HL-60/S4 treated with phorbol 12-myristate 13-acetate at 8.2 ng/mL for 4 days and 3 days (cell line): ENCODE data around the gene SIRPA.

ENCODE experiments used
- in situ Hi-C: fragments of 300-500 bp; cut with MboI; formaldehyde crosslinking; loops from 2 replicates; pipeline ENCODE4 v1.15.0; 2022; ENCODE audit warnings: low sequenced_read_pairs

SIRPA gene

DNA sequence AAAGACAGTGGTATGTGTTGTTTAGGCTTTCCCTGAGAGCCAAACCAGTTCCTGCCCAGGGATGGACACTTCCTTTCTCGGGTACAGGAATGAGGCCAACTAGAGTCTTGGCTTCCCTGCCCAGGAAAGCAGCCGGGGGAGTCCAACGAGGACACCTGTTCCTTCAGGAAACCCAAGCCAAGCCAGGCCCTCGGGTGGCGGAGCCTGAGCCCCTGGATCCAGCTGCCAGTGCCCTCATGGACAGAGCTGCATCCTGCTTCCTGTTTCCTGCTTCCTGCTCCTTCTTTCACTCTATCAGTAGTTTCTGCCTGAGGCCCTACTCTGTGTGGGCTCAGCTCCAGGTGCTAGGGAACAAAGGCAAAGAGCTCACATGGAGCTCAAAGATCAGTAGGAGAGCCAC is 7.9 kb upstream of the SIRPA start:
- in situ Hi-C loops = no loop called here

DNA sequence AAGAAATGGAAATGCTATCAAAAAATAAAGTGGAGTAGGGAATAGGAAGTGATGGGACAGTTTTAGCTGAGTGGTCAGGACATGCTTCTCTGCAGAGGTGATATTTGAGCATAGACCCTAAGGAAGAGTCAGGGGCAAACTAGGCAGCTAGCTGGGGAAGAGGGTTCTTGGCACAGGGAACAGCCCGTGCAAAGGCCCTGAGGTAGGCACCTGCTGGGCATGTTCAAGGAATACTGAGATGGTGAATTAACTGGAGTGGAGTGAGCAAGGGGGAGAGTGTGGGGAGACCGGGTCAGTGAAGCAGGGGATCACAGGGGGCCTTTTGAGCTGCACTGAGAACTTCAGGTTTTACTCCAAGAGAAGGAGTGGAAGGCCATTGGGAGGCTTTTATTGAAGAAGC is 7.5 kb upstream of the SIRPA start:
- in situ Hi-C loops = no loop called here

DNA sequence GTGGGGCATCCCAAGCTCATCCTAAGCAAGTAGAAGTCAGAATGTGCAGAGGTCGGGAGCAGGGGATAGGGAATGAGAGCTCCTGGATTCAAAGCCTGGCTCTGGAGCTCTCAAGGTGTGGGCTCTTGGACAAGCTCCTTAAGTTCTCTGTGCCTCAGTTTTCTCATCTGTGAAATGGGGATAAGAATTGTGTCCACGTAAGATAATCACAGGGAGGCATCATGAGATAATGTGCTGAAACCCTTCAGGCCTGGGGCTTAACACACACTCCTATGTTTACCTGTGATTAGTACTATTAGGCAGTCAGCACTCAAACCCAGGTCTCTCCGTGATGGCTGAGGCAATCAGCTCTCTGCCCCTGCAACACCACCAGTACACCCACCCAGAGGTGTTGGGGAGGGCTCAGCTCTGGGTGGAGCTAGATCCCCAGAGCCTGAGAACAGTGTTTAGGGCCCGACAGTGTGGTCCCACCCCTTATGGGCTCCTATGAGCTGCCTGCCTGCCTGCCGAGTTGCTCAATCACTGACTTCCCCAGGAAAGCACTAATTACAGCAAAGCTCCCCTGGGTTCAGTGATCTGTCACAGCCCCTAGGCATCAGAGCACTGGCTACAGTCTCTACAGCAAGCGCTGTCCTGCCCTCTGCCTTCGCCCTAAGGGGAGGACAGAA is 6.3 kb upstream of the SIRPA start:
- in situ Hi-C loops = no loop called here

DNA sequence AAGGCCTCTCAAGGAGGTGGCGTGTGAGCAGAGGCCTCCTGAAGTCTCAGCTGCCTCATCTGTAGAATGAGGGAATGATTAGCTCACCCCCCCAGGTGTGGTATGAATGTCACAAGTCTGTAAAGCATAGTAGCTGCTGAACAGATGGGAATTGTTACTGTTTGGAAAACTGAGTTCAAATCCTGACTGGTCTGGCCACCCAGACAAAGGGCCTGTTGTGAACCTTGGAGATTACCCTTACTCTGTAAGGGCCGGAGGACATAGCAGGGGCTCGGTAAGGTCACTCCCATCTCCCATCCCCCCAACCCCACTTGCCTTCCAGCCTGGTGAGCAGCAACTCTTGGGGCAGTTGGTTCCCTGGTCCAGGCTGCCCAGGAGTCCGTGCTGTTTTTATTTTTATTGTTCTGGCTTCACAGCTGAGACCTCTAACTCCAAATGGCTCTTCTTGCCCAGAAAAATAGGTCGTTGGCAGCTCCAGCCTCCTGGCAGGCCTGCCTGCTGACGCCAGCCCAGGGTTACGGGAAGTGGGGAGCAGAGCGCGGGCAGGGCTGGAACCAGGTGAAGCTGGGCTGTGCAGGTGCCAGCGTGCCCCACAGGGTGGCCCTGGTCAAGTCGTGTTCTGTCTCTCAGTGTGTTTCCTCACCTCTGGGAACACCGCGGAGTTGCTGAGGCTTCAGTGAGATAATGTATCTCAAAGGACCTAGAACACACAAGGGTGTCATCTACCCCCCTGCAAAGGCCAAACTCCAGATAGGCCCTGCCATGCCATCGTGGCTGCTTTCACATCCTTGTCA is 4.5 kb upstream of the SIRPA start:
- in situ Hi-C loops = no loop called here

DNA sequence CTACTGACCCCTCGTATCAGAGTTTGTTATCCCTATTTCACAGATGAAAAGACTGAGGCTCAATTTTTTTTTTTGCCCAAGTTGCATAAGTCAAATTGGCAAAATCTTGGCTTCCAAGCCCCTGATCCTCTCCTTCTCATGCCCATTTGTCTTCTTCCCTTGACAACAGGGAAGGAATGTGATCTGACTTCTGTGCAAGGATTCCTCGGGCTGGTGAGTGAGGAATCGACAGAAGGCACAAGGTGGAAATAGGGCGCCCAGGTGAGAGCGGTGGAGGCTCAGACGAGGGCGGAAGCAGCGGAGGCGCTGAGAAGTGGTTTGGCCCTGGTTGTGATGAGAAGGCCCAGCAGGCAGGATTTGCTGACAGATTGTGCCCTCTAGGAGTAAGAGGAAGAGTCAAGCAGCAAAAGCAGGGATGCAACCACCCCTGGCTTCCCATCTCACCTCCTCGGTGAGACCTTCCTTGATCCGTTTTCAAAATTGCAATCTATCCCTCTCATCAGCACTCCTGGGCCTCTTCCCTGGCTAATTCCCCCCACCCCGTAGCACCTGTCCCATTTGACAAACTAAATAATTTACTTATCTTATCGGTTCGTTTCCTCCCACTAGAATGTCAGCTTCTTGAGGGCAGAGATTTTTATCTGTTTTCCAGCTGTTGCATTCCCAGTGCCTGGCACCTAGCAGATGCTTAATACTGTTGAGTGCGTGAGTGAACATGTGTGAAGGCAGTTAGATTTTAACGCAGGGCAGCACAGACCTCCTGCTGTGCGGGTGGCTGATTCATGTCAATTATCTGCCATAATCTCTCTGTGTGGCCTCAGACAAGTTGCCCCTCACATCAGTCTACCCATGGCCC is 3.7 kb upstream of the SIRPA start:
- in situ Hi-C loops = no loop called here

DNA sequence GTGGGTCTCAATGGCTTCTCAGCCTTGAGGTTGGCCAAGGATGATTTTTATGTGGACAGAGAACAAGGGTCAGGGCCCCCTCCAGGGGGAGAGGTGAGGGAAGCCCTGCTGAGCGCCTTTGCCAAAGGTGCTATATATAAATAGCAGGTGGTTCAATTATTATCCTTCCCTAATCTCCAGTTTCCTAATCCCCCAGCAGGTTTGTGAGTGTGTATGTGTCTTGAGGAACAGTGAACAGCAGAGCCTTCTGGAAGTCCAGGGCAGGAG is 3.2 kb upstream of the SIRPA start:
- in situ Hi-C loops = no loop called here

DNA sequence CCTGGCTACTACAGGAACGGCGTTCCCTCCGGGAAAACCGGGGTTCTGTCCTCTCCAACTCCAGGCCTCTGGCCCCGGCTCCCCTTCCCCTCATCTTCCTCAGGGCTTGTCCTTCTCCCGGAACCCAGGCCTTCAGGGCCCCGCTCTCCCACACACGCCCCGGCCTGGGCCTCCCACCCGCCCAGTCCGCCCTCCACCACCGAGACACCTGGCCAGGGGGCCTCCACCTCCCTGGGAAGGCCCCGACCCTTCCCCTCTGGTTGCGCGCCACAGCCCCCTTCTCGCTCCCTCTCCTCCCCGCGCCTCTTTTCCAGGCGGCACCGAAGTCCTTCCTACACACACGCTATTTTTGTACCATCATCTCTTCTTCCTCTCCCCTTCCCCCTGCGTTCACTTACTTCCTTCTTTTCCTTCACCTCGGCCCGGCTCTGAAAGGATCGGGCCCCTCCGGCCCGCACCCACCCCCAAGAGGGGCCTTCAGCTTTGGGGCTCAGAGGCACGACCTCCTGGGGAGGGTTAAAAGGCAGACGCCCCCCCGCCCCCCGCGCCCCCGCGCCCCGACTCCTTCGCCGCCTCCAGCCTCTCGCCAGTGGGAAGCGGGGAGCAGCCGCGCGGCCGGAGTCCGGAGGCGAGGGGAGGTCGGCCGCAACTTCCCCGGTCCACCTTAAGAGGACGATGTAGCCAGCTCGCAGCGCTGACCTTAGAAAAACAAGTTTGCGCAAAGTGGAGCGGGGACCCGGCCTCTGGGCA is 1.3 kb upstream of the SIRPA start:
- in situ Hi-C loops = no loop called here

DNA sequence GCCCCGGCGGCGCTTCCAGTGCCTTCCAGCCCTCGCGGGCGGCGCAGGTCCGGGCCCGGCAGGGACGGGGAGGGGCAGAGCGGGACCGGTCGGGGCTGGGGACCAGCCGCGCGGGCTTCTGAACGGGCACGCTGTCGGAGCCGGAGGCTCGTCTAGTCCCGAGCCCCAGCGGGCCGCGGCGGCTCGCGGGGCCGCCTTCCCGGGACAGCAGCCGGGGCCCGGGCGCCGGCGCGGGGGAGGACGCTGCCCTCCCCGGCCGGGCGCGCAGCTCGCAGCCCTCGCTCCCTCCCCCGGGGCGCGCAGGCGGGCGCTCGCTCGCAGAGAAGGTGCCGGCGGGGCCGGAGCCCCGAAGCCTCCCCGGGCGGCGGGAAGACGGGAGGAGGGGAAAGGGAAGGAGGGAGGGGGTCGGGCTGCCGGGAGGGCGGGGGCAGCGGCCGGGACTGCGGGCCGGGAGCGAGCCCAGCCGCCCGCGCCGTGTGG is 696 bp upstream of the SIRPA start:
- in situ Hi-C loops = no loop called here

DNA sequence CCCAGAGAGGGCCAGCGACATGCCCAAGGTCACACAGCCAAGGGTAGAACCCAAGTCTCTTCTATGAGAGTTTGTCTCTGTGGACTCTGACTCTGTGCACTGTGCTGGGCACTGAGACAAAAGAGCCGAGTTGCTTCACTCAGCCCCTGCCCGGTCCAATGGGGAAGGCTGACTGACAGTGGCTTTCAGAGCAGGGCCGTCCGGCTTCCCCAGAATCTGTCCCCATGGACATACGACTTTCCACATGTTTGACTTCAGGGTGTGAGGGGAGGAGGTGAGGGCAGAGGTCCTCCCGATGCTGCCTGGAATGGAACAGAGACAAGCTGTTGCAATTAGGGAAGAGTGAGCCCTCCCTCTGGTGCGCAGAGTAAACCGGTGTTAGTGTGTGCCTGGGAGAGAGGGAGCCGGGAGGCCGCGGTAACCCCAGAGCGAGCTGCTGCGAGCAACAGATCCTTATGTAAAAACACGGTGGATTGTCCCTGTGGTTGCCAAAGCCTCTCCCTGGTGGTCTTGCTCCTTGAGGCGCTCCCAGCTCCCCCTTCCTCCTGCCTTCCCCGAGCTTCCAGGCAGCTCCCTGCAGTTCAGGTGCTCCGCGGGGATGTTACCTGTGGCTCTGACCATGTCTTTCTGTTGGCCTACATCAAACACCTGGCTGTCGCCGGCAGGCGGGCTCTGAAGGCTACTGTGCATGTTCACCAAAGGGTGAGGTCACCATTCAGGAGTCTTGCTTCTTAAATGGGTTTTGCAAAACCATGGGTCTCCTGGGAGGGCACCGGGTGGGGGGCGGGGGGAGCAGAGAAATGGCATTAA is 672 bp downstream of the SIRPA start:
- in situ Hi-C loops = no loop called here

DNA sequence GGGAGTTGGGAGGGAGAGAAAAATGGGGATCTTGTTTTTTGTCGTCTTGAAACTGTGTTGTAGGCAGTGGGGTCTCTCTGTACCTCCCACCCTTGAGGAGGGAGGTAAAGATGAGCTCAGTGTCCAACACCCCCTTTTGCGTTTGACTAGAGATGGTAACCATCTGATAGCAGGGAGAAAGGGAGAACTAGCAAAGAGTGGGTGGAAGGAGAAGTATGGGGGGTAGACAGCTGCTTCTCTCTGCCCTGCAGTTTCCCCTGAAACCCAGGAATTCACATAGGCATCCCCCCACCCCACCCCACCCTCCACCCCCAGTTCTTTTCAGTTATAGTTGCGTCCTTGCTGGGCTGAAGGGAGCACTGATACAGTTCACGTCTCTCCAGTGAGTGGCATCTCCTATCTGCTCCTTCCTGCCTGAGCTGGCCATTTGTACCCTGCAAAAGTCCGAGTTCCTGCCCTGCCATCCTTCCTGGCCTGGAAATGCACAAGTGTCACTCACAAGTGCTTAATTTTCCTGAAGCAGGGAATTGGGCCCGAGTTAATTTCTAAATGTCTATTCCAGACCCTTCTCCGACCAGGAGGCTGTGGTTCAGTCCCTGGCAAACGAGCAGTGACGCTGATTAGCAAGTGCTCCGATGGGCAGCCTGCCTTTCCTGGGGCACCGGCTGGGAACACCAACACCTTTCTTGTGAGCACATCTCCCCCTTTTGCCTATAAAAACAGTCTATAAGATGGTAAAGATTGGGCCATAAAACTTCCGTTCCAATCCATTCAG is 1.5 kb downstream of the SIRPA start:
- in situ Hi-C loops = no loop called here

DNA sequence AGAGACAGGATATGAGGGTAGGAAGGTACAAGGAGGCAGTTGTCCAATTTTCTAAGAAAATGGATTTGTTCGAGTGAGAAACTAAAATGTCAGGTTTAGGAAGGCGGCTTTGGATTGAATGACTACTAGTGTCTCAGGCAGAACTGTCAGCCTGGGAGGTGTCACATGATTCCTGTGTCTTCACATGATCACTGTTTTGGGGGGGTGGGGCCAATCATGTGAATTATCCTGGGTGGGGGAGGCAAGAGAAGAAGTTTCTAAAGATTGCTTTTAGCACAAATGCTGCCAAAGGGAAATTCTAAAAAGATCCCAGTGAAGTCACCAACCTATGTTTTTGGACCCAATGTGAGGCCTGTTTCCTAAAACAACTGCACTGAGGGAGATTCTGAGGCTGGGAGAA is 2.3 kb downstream of the SIRPA start:
- in situ Hi-C loops = no loop called here

DNA sequence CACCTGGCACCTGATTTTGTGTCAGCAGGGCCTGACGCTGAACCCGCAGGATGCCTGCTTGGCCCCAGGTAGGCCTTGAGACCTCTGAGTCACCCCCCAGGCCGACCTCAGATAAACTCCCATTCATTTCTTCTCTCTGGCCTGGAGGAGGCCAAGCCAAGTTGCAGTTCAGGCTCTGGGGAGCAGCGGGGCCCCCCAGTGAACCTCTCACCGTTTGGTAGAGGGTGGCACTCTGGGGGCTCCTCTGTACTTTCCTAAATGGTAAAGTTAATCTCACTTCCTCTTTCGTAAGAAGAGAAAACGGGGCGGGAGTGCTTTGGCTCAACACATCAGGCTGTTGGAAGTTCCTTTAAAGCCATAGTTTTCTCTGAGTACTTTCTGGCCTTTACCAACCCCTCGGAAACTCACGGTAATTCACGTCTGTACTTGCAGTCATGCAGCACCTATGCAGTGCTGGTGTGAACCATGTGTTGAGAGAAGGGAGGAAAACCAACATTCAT is 2.8 kb downstream of the SIRPA start:
- in situ Hi-C loops = no loop called here

DNA sequence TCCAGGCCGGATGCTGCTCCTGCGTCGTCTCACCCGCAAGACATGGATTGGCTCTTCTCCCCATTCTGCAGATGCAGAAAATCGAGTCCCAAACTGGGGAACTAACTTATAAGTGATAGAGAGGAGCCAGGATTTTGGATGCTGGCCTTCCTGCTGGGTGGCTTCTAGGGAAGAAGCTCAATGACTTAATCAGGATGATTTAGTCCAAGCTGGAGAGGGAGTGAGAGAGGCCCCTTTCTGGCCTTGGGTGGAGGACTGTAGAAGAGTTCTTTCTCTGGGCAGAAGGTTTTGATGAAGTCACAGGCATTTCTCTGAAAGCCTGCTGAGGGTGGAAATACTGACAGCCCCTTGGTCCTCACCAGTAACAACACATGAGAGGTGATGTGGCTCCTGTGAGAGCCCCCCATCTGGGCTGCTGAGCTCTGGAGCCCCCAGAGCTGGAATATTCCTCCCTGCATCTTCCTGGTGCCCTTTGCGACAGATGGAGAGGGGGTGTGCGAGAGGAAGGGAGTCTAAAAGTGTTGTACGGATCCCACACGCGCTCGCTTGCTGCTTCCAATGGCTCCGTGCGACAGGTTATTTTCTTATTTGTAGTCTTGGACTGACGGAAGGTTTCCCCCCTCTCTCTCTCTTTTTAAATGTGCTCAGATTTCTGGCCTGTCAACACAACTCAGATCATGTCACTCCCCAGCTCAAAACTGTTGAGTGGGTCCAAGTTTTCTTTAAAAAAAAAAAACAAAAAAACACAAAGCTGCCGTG is 3.5 kb downstream of the SIRPA start:
- in situ Hi-C loops = no loop called here

DNA sequence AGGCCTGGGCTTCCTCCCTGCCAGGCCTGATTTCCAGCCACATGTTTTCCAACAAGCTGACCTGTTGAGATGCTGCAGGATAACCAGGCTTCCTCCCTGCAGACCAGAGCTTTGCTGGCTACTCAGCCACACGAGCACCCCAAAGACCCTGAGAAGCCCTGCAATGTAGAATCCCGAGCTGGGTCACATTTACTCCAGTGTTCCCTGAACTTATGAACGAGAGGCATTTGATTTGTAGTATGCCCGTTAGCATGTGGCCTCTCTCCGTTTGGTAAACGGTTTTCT is 4.0 kb downstream of the SIRPA start:
- in situ Hi-C loops = no loop called here

DNA sequence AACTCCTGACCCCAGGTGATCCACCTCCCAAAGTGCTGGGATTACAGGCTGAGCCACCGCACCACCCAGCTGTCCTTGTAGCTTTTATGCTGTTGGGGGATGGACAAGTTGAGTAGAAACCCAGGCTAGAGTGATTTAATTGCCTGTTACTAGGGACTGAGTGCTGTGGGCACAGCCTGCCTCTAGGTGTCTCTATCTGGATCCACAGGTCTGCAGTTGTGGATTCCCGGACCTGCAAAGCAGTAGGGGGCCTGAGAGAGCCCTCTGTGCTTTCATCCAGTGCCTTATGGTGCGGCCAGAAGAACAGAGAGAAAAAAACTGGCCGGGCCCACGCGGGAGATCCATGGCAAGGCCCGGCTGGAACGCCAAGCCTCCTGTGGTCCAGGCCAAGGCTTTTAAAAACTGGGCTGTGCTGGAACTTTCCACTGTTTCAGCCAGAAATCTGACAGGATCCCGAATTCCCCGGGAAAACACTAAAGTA is 5.2 kb downstream of the SIRPA start:
- in situ Hi-C loops = no loop called here

DNA sequence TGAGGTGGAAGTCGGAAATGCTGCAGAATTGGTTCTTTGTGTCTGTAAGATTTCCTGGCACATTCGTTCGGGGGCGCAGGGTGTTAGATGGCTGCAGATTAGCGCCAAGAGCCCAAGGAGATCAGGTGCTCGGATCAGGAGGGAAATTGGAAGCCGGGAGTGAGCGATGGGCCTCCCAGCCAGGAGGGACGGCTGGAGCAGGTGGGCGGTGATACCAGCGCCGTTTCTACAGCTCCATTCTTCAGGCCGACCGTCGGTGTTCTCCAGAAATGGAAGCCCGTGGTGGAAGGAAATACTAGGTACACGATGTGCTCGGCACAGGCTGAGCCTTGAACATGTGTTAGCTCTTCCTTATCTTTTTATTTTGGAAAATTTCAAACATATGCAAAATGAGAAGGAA is 6.5 kb downstream of the SIRPA start:
- in situ Hi-C loops = no loop called here

DNA sequence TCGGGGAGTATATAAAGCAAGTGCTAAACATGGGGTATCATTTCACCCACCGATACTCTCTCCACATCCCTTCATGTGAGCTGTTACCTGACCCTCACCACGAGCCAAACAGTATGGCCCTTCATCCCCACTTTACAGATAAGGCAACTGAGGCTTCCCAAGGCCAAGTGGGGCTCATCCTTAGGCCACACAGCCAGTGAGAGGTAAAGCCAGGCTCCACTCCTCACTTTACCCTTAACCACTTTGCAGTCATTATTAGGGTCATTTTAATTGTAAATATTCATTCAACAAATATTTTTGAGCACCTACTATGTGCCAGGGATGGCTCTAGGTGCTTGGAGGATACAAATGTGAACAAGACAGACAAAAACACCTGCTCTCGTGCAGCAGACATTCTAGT is 7.0 kb downstream of the SIRPA start:
- in situ Hi-C loops = no loop called here

DNA sequence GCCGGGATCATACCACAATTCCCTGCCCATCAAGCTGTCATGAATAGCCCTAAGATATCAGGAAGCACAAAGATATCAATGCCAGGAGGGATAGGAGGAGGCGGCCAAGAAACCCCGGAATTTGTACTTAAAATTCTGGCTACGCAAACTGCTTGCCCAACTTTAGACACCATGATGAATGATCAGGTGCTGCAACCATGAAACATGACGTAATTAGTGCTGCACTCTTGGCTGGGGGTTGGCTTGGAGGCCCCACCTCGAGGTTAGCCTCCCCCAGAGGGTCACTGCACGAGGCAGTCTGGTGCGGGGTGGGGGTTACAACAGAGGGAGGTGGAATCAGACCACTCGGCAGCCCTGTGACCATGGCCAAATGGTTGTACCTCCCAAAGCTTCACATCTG is 8.9 kb downstream of the SIRPA start:
- in situ Hi-C loops = no loop called here

DNA sequence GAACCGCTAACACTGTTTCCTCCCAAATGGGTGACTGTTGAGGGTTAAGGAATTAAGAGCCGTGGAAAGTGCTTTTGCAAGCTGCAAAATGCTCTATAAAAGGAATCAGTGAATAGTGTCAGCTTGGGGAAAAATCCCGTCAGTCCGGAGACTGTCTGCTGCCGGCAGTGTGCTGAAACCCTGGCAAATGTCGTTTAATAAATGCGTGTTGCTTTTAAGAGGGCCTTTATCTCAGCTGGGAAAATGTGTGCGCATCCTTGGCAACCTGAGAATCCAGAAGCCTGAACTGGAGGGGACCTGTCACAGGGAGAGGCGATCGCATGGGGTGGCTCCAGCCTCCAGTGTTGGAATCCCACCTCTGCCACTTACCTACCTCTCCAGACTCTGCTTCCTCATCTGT is 9.8 kb downstream of the SIRPA start:
- in situ Hi-C loops = no loop called here
